ENCODE results near the gene PTPRN2.

PTPRN2 gene

DNA sequence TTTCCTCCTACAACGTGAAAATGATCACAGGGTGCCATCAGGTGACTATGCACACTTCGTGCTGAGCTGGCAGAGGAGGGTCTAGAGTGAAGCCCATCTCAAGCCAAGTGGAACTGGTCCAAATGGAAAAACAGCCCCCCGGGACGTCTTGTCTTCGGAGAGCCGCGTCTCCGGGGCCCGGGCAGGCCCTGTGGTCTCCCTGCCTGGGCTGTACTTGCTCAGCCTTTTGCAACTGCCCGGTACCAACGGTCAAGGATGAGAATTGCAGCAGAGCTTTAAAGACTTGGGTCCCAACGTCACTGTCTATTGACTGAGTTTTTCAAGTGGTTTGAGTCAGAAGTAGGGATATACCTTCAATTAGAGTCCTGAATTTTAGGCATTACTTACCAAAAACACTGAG lies 315.5 kb downstream of the PTPRN2 start:
- no peak for DNase-seq

DNA sequence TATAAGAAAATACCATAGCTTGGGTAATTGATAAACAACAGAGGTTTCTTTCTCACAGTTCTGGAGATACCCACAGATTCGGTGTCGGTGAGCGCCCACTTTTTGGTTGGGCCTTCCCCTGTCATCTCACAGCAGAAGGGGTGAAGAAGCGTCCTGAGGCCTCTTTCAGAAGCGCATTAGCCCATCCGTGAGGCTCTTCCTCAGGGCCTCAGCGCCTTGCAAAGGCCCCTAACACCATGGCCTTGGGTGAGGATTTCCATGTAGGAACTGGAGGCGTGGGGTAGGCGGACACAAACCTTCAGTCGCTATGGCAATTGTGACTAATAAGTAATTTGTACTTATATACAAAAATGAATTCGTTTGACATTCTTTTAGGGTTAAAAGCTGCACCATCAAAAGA lies 316.0 kb downstream of the PTPRN2 start:
- DNase-seq = no peak

DNA sequence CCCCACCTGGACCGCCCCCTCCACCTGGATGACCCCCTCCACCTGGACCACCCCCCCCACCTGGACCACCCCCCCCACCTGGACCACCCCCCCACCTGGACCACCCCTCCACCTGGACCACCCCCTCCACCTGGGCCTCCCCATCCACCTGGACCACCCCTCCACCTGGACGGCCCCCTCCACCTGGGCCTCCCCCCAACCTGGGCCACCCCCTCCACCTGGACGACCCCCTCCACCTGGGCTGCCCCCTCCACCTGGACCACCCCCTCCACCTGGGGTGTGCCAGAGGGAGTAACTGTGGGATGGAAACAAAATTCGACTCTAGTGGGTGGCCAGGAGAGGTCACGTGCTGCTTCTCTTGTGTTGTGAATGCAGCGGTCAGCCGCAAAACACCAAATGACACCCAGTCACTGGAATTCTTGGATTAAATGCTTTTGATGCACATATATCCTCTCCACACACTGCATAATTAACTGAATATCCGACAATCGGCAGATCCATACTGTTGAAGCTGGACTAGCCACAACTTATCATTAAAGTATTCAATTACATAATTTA lies 316.7 kb downstream of the PTPRN2 start:
- DNase-seq = no peak

DNA sequence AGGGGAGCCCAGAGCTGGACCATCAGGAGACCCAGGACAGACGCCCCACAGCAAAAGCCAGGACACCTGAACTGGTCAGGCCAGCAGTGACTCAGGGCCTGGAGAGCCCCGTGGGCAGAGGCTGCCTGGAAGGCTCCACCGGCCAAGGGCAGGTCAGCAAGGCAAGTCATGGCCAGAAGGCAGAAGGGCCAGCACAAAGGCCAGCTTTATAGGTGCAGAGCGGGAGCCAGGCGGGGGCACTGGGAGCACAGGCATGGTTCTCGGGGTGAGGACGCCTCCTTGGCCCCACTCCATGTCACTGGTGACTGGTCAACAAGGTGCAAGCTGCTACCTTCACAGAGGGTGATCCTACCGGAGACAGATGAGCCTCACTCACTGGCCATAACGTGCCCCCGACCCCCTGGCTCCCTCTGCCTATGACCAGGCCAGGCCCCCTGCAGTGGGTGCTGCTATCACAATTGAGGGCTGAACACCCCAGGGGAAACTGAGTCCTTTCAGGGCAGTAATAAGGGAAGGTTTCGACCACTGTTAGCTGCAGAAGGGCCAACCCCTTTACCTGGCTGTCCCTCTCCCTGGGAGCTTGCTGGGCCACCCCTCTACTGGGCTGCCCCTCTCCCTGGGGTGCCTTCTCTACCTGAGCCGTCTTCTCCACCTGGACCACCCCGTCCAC lies 317.4 kb downstream of the PTPRN2 start:
- no peak for DNase-seq

DNA sequence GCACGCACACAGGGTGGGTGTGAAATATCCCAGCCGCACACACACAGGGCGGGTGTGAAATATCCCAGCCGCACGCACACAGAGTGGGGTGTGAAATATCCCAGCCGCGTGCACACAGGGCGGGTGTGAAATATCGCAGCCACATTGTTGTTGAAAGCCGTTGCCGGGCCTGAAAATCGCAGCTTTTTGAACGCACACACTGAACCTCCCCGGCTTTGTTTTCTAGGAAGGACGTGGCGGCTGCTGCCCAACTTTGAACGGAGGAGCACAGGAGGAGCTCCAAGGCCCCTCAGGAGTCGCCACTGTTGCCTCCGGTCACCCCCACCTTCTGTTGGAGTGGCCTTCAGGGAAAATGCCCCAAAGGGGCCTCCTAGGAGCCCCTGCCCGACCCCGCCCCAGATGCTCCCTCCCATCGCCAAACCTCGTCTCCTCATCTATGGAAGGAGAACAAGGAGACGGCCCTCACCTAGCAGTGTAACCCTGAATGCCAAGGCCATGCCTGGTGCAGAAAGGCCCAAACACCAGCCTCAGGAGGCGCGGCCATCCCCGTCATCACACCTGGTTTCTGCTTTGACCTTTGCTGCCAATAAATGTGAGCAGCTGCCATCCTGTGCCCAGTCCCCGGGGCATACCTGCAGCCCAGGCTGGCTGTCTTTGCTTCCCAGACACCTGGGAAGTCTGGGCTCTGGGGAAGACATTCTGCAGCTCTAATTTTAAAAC lies 318.6 kb downstream of the PTPRN2 start:
- no peak for DNase-seq

DNA sequence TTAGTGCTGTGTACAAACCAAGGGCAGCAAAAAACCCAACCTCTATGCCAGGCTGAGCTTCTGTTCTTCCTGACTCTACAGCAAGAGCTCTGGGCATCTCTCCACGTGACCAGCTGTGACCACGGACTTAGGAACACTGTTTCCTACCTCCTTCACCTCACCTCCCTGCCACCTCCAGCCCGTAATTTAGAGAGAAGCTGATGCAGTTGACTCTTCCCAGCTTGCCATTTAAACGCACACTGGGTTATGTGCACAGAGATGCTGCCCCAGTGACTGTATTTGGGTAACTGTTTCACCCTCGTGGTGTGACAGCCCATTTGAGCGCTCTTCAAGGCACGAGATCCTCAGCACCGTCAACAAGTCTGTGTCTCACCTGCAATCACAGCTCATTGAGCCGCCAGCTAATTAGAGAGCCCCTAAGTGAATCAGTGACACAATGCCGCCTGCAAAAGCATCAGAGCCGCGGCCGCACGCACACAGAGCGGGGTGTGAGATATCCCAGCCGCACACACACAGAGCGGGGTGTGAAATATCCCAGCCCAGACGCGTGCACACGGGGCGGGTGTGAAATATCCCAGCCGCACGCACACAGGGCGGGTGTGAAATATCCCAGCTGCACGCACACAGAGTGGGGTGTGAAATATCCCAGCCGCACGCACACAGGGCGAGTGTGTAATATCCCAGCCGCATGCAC lies 319.7 kb downstream of the PTPRN2 start:
- no peak for DNase-seq

DNA sequence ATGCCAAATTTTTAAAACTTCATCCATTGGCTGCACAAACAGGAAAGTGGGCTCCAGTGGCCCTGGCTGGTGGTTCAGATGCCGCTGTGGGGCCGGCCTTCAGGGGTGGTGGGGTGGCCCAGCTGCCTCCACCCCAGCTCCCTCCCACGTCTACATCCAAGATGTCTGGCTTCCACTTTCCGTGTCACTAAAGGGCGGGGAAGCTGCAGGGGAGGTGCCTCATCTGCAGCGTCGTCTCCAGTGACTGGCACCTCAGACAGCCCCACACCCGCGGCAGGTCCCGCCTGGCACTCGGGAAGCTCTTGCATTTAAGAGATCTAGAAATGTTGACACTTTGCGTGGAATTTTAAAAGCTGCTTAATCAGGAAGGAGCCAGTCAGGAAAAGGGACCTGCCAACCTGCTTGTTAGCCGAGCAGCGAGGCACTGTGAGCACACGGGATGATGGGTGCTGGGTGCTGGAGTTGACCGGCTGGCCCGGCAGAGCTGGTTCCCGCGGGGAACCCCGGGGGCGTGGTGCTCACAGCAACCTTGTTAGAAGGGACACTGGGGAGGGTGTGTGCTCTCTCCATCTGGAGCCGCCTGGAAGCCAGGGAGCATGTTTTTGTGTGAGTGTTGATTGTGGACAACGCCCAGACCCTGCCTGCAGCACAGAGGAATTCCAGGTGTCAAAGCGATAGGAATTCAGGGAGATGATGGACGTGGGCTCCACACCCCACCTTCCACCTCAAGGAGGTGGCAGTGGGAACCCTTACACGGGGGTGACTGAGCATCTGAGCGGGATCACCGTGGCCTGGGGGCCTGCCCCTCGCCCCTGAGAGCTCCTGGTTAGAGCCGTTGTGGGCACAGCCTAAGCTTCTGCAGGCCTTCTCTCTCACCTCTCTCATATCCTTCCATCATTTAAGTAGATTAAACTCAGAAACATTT lies 320.5 kb downstream of the PTPRN2 start:
- DNase-seq = no peak

DNA sequence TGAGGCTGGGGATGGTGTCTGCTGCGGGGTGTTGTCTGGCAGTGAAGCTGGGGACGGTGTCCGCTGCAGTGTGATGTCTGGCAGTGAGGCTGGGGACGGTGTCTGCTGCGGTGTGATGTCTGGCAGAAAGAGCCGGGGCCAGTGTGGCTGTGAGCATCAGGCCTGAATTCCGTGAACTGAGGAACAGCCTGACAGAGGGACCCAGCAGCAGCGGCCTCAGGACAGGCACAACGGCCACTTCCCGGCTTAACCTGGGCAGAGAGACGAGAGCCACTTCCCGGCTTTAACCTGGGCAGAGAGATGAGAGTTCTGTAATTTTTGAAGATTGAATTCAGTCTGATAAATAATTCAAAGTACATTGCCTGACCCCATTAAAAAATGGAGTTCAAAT lies 321.2 kb downstream of the PTPRN2 start:
- DNase-seq = no peak

DNA sequence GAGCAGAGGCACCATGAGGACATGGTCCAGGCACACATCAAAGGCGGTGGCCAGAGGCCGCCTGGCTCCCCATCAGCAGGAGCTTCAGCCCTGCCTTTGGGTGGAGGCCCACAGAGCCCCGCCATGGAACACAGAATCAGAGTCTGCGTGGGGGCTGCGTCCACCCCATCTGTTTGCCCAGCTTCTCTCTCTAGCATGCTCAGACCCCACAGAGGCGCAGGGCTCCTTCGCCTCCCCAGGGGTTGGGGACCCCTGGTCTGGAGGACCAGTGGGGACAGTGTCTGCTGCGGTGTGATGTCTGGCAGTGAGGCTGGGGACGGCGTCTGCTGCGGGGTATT lies 321.9 kb downstream of the PTPRN2 start:
- DNase-seq = no peak

DNA sequence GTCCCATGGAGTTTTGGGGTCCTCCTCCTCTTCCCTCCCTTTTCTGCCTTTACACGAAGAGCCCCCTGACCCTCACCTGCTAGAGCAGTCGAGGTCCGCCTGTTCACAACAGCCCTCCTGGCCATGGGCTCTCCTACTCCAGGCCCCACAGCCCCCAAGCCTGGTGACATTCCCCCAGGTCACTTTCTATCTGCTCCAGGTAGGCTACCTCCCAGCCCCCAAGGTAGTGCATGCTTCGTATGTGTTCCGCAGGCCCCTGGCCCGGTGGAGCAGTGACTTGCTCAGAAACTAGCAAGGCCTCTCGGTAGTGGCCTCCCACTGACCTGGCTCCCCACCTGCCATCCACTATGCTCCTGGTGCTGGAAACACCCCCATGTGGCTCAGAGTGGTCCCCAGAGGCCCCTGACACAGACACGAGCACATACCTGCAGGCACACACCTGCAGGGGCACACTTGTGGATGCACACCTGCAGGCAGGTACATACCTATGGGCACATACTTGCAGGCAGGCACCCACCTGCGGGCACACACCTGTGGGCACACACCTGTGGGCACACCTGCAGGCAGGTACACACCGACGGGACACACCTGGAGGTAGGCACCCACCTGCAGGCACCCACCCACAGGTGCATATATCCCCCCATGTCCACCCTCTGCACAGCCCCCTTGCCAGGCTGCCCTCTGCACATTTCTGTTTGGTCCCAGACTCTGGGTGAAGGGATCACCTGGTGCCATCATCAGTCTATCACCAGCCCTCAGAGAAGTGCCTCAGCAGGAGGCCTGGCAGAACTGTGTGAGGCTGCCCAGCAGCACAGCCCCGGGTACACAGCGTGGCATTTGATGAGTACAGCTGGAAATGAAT lies 322.5 kb downstream of the PTPRN2 start:
- DNase-seq = no peak

DNA sequence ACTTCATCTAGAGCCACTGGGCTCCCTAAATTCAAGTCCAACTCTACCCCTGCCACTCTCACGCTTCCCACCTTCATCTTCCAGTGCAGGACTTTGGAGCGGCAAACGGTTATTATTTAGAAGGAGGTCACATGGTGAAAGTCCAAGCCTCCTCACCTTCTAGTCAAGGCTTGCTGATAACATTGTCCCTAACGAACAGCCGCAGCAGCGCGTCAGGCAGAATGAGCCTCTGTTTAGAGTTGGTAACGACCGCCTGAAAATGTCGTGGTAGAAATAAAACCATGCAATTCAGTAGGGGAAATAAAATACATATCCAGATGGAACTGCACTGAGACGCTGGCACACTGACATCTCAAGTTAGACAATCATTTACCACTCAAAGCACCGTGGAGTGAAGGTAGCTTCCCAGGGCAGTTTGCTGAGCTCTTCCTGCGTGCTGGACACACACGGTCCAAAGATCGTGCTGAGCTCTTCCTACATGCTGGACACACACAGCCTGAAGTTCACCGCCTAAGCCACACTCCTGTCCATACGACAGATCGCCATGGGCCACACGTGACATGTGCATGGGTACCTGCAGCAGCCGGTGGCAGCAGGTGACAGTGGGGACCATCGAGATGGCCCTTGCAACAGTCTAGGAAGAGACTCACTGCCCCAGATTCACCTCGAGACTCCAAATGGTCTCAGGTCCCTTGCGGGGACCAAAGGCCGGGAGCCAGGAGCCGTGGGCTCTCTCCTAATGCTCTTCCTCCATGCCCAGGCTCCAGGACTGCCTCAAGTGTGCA lies 323.5 kb downstream of the PTPRN2 start:
- DNase-seq = no peak

DNA sequence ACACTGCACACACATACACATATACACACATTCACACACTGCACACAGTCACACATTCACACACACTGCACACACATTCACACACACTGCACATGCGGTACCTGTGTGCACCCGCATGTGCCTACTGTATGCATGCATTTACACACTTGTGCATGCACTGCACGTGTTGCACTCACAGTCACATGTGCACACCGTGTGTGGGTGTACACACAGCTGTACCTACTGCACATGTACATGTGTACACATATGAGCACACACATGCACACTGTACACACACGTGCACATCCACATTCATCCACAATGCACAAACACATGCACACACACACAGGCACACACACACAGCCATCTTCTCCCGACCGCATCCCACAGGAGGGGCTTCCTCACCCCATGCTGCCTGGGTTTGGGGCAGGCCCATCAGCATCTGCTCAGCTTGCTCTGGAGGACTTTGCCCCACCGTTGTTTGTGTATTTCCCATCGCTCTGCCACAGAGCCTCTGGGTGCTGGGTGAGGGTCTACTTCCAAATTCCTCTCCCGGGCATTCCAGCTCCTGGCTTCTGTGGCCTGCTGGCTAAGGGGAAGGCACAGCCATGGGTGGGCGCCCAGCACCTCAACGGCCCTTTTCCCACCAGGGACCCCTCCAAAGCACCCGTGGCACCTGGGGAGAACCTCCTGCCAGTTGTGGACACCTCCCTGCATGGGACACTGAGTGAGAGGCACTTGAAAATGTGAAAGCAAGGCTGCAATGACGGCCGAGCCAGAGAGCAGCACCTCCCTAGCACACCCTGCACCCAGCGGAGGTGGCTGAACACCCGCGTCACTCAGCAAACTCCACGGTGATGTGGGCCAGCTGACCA lies 324.3 kb downstream of the PTPRN2 start:
- no peak for DNase-seq

DNA sequence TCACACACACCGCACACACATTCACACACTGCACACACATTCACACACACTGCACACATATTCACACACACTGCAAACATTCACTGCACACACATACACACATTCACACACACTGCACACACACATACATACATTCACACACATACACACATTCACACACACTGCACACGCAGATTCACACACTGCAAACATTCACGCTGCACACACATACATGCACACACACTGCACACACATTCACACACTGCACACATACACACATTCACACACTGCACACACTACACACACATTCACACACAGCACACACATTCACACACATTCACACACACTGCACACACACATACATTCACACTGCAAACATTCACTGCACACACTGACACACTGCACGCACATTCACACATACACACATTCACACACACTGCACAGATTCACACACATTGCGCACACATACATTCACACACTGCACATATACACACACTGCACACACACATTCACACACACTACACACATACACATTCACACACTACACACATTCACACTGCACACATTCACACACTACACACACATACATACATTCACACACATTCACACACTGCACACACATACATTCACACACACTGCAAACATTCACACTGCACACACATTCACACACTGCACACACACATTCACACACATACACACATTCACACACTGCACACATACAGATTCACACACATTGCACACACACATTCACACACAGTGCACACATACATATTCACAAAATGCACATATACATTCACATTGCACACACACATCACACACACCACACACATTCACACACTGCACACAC lies 325.1 kb downstream of the PTPRN2 start:
- no peak for DNase-seq

DNA sequence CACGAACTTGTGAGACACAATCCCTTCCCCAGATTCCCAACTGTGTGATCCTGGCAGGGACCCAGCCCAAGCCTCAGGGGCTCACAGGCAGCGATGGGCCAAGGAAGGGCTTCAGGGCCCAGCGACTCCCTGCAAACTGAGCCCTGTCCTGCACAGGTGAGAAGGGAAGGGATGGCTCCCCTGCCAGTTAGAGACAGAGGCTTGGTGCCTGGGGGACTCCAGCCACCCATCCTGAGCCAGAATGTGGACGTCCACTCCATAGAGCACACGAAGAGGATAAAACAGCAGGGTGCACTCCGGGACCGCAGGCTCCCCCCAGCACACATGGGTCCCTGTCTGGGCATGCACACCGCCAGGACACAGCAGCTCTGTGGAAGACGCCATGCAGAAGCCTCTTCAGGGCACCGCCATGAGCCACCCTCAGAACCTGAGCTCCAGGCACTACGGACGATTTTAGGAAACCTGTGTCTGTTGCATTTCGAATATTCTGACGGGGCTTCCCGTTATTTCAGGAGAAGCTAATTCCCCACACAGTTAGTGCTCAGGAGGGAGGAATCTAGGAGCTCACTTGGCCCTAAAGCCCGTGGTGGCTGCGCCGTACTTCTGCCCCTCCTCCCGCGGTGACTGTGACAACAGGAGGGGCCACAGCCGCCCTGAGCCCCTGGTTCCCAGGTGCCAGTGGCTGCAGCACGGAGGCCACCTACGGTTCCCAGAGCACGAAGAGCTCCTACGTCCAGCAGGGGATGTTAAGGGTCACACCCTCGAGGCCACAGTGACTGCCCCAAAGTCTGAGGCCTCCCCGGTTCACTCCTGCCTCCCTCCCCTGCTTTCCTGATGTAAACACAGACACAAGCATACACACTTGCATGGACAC lies 326.0 kb downstream of the PTPRN2 start:
- DNase-seq = no peak

DNA sequence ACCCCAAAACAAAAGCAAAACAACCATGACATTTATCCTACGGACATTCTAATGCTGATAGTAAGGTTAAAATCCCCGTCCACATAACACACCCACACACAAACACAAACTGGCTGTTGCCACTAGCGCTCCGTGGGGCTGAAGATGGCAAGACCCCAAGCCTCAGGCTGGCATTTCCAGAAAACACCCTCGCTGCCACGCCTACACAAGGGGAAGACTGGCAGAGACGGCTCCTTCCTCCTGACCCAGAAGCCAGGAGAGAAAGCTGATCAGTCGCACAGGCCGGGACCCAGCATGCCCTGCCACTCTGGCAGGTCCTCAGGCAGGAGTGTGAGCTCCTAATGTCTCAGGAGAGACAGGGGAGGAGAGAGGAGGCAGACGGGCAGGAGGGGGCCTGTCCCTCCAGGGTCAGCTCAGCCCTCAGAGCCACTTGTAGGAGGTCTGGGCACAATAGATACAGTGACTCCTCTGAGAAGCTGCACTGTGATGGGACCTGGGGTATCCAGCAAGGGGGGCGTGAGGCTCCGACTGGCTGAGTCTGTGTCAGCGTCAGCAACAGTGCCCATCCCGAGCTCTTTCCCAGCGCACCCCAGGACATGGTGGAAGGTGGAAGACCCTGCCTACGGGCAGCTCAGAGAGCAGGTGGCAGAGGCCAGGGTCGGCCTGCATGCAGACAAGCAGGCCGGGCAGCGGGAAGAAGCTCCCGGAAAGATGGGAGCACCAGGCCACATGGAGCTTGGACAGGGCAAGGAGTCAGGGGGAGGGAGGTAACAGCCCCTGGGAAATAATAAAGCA lies 326.9 kb downstream of the PTPRN2 start:
- DNase-seq = no peak

DNA sequence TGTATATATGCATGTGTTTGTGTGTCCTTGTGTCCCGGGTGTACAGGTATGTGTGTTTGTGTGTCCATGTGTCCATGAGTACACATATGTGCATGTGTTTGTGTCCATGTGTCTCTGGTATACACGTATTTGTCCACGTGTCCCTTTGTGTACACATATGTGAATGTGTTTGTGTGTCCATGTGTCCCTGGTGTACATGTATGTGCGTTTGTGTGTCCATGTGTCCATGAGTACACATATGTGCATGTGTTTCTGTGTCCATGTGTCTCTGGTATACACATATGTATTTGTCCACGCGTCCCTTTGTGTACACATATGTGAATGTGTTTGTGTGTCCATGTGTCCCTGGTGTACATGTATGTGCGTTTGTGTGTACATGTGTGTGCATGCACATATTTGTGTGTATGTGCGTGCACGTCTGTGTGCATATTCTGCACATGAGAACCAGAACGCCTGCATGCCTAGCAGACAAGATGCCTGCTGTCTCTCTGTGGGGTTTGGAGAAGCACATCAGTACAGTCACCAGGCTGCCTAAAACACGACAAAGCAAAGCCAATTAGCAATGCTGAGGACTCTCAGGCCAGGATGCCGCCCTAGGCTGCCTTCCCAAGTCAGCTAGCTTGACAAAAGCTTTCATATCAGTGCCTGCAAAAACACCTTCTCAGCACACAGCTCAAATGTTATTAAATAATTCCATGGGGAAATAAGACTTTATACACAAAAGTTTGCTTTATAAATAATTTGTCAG lies 327.8 kb downstream of the PTPRN2 start:
- no peak for DNase-seq

DNA sequence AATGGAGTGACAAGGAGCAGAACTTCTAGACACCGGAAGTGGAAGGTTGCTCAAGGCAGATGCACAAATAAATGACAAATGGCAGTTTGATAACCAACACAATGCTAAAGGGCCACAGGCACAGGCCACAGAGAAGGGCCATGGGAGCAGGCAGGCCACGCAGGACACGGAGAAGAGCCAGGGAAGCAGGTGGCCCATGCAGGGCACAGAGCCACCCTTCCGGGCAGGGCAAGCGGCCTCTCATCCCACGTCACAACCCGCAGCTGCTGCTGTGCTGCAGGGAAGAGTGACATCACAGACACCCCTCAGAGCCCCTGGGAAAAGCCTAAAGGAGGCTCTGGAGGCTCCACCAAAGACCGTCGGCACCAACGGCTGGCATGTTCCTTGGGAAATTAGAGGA lies 328.5 kb downstream of the PTPRN2 start:
- DNase-seq = no peak
